Measurements from ENCODE around the gene VENTX.
"Not testable (repeated sequence)": the region's sequence is repeated elsewhere in the genome, so short reads cannot be mapped to it uniquely, and the experiment has no call there.

The VENTX gene

GRCh38 chr10:133221331-133221730 lies 16.3 kb upstream of the VENTX start:
- ChIA-PET CTCF (no interaction called here), POLR2A (no interaction called here)
- H3K4me3 ChIP-seq (ENCODE audit: low read depth, low read length): no peak overlapping the region
- TF ChIP-seq, protein P1, sequence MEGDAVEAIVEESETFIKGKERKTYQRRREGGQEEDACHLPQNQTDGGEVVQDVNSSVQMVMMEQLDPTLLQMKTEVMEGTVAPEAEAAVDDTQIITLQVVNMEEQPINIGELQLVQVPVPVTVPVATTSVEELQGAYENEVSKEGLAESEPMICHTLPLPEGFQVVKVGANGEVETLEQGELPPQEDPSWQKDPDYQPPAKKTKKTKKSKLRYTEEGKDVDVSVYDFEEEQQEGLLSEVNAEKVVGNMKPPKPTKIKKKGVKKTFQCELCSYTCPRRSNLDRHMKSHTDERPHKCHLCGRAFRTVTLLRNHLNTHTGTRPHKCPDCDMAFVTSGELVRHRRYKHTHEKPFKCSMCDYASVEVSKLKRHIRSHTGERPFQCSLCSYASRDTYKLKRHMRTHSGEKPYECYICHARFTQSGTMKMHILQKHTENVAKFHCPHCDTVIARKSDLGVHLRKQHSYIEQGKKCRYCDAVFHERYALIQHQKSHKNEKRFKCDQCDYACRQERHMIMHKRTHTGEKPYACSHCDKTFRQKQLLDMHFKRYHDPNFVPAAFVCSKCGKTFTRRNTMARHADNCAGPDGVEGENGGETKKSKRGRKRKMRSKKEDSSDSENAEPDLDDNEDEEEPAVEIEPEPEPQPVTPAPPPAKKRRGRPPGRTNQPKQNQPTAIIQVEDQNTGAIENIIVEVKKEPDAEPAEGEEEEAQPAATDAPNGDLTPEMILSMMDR (IDR thresholded peaks at IDR 0.05; ENCODE audit: insufficient read depth, low read length, missing control alignments): no peak
- DNase-seq (ENCODE audit: low read depth, low spot score): no peak

DNA sequence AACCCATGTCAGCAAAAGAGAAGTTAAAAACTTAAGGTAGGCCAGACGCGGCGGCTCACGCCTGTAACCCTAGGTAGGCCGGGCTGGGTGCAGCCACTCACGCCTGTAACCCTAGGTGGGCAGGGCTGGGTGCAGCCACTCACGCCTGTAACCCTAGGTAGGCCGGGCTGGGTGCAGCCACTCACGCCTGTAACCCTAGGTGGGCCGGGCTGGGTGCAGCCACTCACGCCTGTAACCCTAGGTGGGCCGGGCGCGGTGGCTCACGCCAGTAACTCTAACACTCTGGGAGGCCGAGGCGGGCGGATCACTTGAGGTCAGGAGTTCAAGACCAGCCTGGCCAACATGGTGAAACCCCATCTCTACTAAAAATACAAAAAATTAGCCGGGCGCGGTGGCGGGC lies 15.9 kb upstream of the VENTX start:
- DNase-seq (ENCODE audit: low read depth, low spot score); POLR2A ChIA-PET; H3K4me3 ChIP-seq (ENCODE audit: low read depth, low read length); CTCF ChIA-PET: not testable (repeated sequence)

DNA sequence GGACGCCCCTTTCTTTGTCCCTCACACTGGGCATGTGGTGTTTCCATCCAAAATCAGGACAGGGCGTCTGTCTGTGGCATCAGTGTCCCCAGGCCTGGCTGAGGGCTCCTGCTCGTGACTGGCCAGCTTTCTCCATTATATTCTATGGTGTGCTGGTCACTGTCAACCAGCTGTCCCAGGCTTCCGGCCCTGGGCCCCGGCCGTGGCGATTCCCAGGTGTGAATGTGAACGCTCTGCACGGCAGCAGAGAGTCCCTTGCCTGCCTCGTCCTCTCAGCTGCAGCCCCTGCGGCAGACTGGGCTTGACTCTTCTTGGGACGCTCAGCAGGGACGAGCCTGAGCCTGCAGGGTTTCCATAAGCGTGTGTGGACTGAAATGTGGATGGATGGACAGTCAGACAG lies 13.6 kb upstream of the VENTX start:
- H3K4me3 ChIP-seq (ENCODE audit: low read depth, low read length): no peak overlapping the region
- POLR2A ChIA-PET: no interaction called here
- DNase-seq (ENCODE audit: low read depth, low spot score): no peak
- TF ChIP-seq, protein P1 (IDR thresholded peaks at IDR 0.05; ENCODE audit: insufficient read depth, low read length, missing control alignments): no peak
- CTCF ChIA-PET: no interaction called here

DNA sequence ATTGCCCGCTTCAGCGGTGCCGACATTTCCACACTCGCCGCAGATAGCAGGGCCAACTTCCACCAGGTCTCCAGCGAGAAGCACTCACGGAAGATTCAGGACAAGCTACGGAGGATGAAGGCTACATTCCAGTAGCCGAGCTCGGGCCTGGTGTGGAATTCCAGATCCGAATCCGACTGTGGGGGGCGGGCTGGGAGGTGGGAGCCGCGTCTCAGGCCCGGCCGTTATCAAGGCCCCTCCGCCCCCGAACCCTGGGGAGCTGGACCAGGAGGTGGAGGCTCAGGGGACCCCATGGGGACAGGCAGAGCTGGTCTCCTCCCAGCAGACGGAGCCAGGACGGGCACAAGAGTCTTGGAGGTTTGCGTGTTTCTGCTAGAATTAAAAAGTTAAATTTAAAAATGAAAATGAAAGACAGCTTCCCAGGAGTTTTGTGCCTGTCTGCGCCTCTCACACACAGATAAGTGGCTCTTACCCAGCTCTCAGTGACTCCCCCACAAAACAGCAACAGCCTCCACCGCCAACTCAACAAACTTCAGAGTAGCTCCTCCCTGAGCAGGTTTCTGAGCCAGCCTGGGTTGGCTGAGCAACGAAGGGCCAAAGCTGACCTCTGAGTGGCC lies 12.8 kb upstream of the VENTX start:
- no peak for DNase-seq (ENCODE audit: low read depth, low spot score)
- TF ChIP-seq, protein P1 (IDR thresholded peaks at IDR 0.05; ENCODE audit: insufficient read depth, low read length, missing control alignments): no peak
- ChIA-PET POLR2A (no interaction called here), CTCF (no interaction called here)
- H3K4me3 ChIP-seq (ENCODE audit: low read depth, low read length): no peak overlapping the region

- TF ChIP-seq, protein P1 (IDR thresholded peaks at IDR 0.05; ENCODE audit: insufficient read depth, low read length, missing control alignments): no peak
- ChIA-PET CTCF (no interaction called here), POLR2A (no interaction called here)
- no peak for DNase-seq (ENCODE audit: low read depth, low spot score)
- H3K4me3 ChIP-seq (ENCODE audit: low read depth, low read length): no peak overlapping the region
Measured at GRCh38 chr10:133225707-133226191, 11.9 kb upstream of the VENTX start.

DNA sequence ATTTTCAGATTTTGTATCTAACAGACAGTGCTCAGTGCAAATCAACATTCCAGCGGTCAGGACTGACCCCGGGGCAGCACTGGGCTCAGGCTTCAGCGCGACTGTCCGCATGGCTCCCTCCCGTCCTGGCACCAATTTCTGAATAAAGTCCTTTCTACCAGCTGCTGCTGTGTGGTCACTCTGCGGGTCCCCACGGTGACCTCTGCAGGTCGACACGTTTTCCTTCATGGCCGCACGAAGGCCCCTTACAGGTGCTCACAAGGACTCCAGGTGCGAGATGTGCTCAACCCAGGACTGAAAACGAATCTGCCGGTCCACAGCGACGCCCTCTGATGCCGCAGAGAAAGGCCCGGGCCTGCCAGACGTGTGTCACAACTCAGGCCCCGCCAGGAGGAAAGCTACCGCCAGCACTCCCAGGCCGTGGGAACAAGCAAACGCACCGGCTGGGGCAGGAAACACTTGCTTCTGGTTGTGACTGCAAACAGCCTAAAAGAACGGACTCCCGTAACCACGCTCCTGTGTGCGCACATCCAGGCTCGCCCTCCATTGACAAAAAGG lies 11.3 kb upstream of the VENTX start:
- DNase-seq (ENCODE audit: low read depth, low spot score): no peak
- ChIA-PET POLR2A (no interaction called here), CTCF (no interaction called here)
- TF ChIP-seq, protein P1 (IDR thresholded peaks at IDR 0.05; ENCODE audit: insufficient read depth, low read length, missing control alignments): no peak
- H3K4me3 ChIP-seq (ENCODE audit: low read depth, low read length): no peak overlapping the region

- TF ChIP-seq, protein P1 (IDR thresholded peaks at IDR 0.05; ENCODE audit: insufficient read depth, low read length, missing control alignments): no peak
- POLR2A ChIA-PET: no interaction called here
- DNase-seq (ENCODE audit: low read depth, low spot score): no peak
- CTCF ChIA-PET: no interaction called here
- H3K4me3 ChIP-seq (ENCODE audit: low read depth, low read length): no peak overlapping the region
Measured at GRCh38 chr10:133227256-133227655, 10.4 kb upstream of the VENTX start.
